ENCODE results near the gene DLX3.
"Not testable (repeated sequence)": the region's sequence is repeated elsewhere in the genome, so short reads cannot be mapped to it uniquely, and the experiment has no call there.

The DLX3 gene

GRCh38 chr17:49995055-49995738 lies at the start of gene DLX3:
Gene DLX3 (minus strand): TSS chr17:49995224. CDS start chr17:49994998, 226 bp downstream.
- TF ChIP-seq CTCF (IDR thresholded peaks at IDR 0.05; ENCODE audit: low read depth, low read length), result no peak
- in situ Hi-C loops (cut with HindIII; ENCODE audit: low sequenced_read_pairs), result loop anchor here (10.0 kb wide), 1 partner anchor 80 kb away; no protein-coding TSS in a partner anchor
- H3K4me3 ChIP-seq (ENCODE audit: low read depth, low read length), result no peak within 1 kb of the TSS
- peak; percentile 48 for DNase-seq (ENCODE audit: low read depth, low spot score)

GRCh38 chr17:50044483-50044882 lies 49.5 kb upstream of the DLX3 start:
- in situ Hi-C loops (cut with HindIII; ENCODE audit: low sequenced_read_pairs), result no loop called here
- no peak for TF ChIP-seq CTCF (IDR thresholded peaks at IDR 0.05; ENCODE audit: low read depth, low read length)
- no peak for DNase-seq (ENCODE audit: low read depth, low spot score)
- no peak overlapping the region for H3K4me3 ChIP-seq (ENCODE audit: low read depth, low read length)

GRCh38 chr17:50043290-50044148 lies 48.5 kb upstream of the DLX3 start:
- TF ChIP-seq CTCF (IDR thresholded peaks at IDR 0.05; ENCODE audit: low read depth, low read length), result no peak
- in situ Hi-C loops (cut with HindIII; ENCODE audit: low sequenced_read_pairs), result no loop called here
- DNase-seq (ENCODE audit: low read depth, low spot score), result no peak
- H3K4me3 ChIP-seq (ENCODE audit: low read depth, low read length), result no peak overlapping the region

GRCh38 chr17:50042211-50042610 lies 47.2 kb upstream of the DLX3 start:
- no peak for TF ChIP-seq CTCF (IDR thresholded peaks at IDR 0.05; ENCODE audit: low read depth, low read length)
- in situ Hi-C loops (cut with HindIII; ENCODE audit: low sequenced_read_pairs), result no loop called here
- no peak overlapping the region for H3K4me3 ChIP-seq (ENCODE audit: low read depth, low read length)
- no peak for DNase-seq (ENCODE audit: low read depth, low spot score)

GRCh38 chr17:50040496-50040895 lies 45.5 kb upstream of the DLX3 start:
- in situ Hi-C loops (cut with HindIII; ENCODE audit: low sequenced_read_pairs); DNase-seq (ENCODE audit: low read depth, low spot score); H3K4me3 ChIP-seq (ENCODE audit: low read depth, low read length): not testable (repeated sequence)

- TF ChIP-seq CTCF (IDR thresholded peaks at IDR 0.05; ENCODE audit: low read depth, low read length), result no peak
- H3K4me3 ChIP-seq (ENCODE audit: low read depth, low read length), result no peak overlapping the region
- no peak for DNase-seq (ENCODE audit: low read depth, low spot score)
- in situ Hi-C loops (cut with HindIII; ENCODE audit: low sequenced_read_pairs), result no loop called here
Observed at GRCh38 chr17:50039058-50039457, 44.0 kb upstream of the DLX3 start.

All from astrocyte of the spinal cord (primary cell).